DMS53 (cell line): ENCODE data around the gene DEFB131B.
"Not testable (repeated sequence)": the region's sequence is repeated elsewhere in the genome, so short reads cannot be mapped to it uniquely, and the experiment has no call there.

Experiments
- DNase-seq: peaks from one replicate; lab custom pipeline; 2025; lab: John Stamatoyannopoulos, UW

DEFB131B gene, protein sequence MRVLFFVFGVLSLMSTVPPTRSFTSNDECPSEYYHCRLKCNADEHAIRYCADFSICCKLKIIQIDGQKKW

GRCh38 chr11:71878059-71878458, at the start of gene DEFB131B:
TSS of gene DEFB131B (plus strand) at chr11:71878453. CDS start at chr11:71878453, 0 bp downstream.
- DNase-seq: not testable (repeated sequence)

- DNase-seq: not testable (repeated sequence)
Measured at GRCh38 chr11:71829247-71829646, 49.0 kb upstream of the DEFB131B start.

- not testable (repeated sequence) for DNase-seq
Measured at GRCh38 chr11:71829686-71830085, 48.6 kb upstream of the DEFB131B start.

DNA sequence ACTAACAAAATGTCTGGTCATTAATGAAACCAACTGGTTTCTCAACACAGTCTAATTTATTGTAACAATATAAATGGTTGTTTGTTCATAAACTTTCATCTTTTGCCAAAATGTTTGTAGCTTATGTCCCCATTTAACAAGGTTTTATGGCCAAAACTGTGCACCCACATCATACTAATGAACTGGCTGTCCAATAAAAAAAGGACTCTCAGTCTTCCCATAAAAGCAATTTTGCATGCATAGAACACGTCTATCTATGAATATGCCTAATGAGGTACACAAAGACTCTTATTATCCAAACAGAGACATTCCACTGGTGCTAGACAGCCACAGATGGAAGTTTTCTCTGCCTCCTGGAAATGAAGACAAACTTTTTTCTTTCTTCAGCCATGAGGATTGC, 45.4 kb upstream of the DEFB131B start, which contains the start of gene DEFB108B:
TSS of gene DEFB108B (plus strand) at position 390 of the 400 bp plus-strand sequence. CDS start at position 390, 0 bp downstream.
- DNase-seq: not testable (repeated sequence)

GRCh38 chr11:71842720-71843119, 35.5 kb upstream of the DEFB131B start:
- DNase-seq: peak; percentile 38

GRCh38 chr11:71843355-71843754, 34.9 kb upstream of the DEFB131B start:
- DNase-seq: not testable (repeated sequence)

GRCh38 chr11:71843858-71844257, 34.4 kb upstream of the DEFB131B start:
- no peak for DNase-seq

DNA sequence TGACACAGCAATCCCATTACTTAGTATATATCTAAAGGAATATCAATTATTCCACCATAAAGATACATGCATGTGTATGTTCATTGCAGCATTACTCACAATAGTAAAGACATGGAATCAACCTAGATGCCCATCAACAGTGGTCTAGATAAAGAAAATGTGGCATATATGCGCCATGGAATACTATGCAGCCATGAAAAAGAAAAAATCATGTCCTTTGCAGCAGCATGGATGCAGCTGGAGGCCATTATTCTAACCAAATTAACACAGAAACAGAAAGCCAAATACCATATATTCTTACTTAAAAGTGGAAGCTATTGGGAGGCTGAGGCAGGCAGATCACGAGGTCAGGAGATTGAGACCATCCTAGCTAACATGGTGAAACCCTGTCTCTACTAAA, 24.4 kb upstream of the DEFB131B start:
- DNase-seq: not testable (repeated sequence)

- DNase-seq: not testable (repeated sequence)
Measured at GRCh38 chr11:71855880-71856279, 22.4 kb upstream of the DEFB131B start.

GRCh38 chr11:71860835-71861234, 17.4 kb upstream of the DEFB131B start:
- DNase-seq: not testable (repeated sequence)

DNA sequence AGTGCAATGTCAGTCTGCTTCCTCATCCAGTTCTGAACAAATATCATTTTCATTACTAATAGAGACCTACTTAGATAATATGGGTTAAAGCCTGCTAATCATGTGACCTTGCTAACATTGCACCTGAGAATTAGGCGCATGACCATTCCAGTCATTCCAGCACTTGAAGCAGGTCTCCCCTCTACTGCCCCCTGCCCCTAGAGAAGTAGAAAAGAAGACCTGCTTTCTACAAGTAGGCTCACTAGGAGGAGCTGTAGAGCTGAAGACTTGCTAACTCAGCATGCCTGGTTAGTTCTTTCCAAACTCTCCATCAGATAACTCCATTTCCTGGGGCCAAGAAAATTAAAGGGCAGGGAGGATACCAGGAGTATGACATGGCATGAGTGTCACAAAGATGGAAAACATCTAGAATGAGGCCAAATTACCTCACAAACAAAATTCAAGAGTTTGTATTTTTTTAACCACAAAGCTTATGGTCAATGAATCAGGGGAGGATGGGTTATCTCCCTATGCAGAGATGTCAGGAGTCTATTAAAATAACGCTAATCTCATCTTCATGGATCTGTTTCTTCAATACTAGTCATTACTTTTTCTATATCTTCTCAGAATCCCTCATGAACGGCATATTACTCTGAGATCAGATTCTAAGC, 14.2 kb upstream of the DEFB131B start:
- peak; percentile 90 for DNase-seq

GRCh38 chr11:71867209-71867608, 11.0 kb upstream of the DEFB131B start:
- not testable (repeated sequence) for DNase-seq

DNA sequence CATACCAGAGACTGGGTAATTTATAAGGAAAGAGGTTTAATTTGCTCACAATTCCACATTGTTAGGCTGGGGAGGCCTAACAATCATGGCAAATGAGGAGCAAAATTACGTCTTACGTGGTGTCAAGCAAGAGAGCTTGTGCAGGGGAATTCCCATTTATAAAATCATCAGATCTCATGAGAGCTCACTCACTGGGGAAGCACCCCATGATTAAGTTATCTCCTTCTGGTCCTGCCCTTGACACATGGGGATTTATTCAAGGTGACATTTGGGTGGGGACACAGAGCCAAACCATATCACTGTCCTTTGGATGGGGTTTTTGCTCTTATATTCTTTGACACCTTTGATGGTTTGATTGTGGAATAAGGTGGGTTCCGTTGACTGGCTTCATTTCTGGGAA, 8.3 kb upstream of the DEFB131B start:
- not testable (repeated sequence) for DNase-seq

DNA sequence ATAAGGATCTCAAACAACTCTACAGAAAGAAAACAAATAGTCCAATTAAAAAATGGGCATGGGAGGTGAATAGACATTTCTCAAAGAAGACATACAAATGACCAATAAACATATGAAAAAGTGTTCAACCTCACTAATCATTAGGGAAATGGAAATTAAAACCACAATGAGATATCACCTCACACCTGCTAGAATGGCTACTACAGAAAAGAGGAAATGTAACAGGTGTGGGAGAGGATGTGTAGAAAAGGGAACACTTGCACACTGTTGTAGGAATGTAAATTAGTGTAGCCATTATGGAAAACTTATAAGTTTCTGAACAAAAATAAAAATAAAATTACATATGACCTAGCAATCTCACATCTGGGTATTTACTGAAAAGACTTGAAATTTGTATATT, 7.6 kb upstream of the DEFB131B start:
- DNase-seq: not testable (repeated sequence)

DNA sequence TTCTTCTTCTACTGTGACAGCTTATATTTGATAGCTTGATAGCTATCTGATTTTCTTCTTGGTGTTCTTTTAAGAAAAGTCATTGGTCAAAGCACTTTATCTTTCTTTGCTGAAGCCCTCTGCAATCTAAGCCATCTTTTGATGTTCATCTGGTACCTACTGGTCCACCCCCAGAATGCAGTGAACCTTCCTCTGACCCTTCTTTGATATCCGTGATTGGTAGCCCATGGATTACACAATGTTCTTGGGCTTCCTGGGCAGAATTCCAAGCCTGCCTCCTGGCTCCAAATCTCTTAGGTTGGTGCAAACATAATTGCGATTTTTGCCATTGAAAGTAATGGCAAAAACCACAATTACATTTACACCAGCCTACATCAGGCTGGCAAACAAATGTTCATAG, 2.0 kb upstream of the DEFB131B start:
- DNase-seq: not testable (repeated sequence)

DNA sequence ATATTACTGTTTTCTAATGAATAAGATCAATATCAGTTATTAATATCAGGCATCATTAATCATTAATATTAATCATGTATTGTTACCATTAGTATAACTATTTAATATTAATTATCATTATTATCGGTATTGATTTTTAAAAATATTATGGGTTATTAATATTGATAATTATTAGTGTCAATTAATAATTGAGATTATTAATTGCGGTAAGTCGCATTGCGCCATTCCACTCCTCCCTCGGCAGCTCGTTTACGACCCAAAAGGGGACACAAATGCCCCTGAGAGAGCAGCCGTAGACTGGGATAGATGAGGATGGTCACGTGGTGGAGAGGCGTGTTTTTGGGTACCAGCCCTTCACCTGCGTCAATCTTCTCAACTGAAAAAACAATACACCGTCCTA, 7.6 kb downstream of the DEFB131B start:
- not testable (repeated sequence) for DNase-seq

- DNase-seq: not testable (repeated sequence)
Measured at GRCh38 chr11:71888335-71889010, 10.2 kb downstream of the DEFB131B start.

- peak; percentile 87 for DNase-seq
Measured at GRCh38 chr11:71889181-71889872, 11.1 kb downstream of the DEFB131B start.

DNA sequence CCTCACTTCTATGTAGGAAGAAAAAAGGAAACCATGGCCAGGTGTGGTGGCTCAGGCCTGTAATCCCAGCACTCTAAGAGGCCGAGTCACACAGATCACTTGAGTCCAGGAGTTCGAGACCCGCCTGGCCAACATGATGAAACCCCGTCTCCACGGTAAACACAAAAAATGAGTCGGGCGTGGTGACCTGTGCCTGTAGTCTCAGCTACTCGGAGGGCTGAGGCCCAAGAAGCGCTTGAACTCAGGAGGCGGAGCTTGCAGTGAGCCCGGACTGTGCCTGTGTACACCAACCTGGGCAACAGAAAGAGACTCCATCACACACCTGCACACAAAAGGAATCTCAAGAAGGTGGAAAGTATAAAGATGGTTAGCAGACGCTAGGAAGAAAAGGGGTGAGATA, 17.7 kb downstream of the DEFB131B start:
- DNase-seq: no peak

- DNase-seq: not testable (repeated sequence)
Measured at GRCh38 chr11:71901137-71901536, 22.9 kb downstream of the DEFB131B start.

GRCh38 chr11:71908218-71908617, 30.0 kb downstream of the DEFB131B start:
- no peak for DNase-seq

GRCh38 chr11:71910775-71911174, 32.5 kb downstream of the DEFB131B start:
- DNase-seq: not testable (repeated sequence)
